ENCODE measurements around the gene GYPC.
"Not testable (repeated sequence)": the region's sequence is repeated elsewhere in the genome, so short reads cannot be mapped to it uniquely, and the experiment has no call there.

GYPC gene, protein sequence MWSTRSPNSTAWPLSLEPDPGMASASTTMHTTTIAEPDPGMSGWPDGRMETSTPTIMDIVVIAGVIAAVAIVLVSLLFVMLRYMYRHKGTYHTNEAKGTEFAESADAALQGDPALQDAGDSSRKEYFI

GRCh38 chr2:126655500-126656430 is at the start of gene GYPC:
Gene GYPC, plus strand, starts transcription at chr2:126656158. Its CDS starts 106 bp downstream, at chr2:126656264.
- DNase-seq = peak; percentile 25

DNA sequence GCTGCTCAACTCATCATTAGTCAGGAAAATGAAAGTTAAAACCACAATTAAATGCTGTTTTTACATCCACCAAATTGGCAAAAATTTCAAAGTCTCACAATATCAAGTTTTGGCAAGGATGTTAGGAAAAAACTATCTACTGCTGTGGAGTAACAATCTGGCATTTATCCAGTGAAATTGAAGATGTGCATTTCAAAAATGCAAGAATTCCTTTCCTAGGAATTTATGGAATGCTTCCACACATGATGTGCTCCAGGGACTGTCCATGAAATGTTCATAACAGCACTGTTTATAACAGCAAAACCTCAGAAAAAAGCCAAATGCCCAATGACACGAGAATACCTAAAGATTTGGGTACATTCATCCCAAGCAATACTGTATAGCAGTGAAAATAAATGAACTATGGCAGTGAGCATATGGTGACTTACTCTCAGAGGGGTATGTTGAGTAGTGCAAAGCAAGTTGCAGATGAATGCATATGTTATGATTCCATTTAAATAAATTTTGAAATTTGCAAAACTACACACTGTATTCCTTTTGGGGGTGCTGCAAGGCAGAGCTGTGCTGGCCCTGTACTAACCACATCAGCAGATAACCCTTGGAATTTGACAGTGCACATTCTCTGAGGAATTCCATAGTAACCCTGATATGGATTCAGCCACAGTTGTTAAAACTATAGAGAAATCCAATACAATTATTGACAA is 41.3 kb upstream of the GYPC start:
- in situ Hi-C loops (cut with HindIII; ENCODE audit: low pct_ligation_motif_present, low pct_unique_long_range_greater_than_20kb, low sequenced_read_pairs) = no loop called here
- peak; percentile 46 for DNase-seq

More at GRCh38 chr2:126655500-126656430, at the start of gene GYPC:
- in situ Hi-C loops (cut with HindIII; ENCODE audit: low pct_ligation_motif_present, low pct_unique_long_range_greater_than_20kb, low sequenced_read_pairs) = no loop called here

DNA sequence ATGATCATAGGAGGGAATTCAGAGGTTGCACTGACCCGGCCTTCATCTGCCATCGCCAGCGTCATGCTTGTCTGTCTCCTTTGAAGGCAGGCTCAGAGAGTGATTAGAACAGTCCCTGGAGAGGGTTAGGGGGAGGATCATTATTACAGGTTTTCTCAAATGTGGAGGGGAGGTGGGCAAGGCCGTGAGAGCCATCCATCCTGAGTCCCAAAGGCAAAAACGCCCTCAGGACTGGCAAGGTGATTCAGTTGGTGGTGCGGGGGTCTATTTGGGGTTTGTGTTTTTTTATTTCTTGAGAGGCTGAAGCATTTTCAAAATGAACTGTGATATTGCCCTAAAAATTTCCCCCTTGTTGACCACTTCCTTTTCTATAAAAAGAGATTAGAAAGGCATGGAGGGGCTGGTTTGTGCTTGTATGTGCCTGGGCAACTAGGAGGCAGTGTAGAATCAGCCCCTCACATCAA is 39.3 kb upstream of the GYPC start:
- DNase-seq = no peak
- in situ Hi-C loops (cut with HindIII; ENCODE audit: low pct_ligation_motif_present, low pct_unique_long_range_greater_than_20kb, low sequenced_read_pairs) = no loop called here

DNA sequence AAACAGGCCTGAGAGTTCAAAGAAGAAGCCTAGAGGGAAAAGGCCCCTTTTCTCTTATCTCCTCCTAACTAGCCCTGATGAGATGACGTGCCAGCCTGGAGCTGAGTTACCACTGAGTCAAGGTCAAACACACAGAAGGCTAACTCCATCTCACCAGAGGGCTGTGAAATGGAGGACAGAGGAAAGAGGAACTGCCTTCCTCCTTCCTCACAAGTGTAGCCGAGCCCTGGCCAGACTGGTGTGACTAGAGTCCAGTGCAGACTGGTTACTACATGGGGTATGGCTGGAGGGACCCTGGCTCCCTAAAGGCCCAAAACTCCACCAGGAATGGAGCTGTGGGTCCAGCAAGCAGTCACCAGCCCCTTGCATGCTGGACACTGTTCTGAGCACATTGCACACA is 35.7 kb upstream of the GYPC start:
- in situ Hi-C loops (cut with HindIII; ENCODE audit: low pct_ligation_motif_present, low pct_unique_long_range_greater_than_20kb, low sequenced_read_pairs) = no loop called here
- no peak for DNase-seq

DNA sequence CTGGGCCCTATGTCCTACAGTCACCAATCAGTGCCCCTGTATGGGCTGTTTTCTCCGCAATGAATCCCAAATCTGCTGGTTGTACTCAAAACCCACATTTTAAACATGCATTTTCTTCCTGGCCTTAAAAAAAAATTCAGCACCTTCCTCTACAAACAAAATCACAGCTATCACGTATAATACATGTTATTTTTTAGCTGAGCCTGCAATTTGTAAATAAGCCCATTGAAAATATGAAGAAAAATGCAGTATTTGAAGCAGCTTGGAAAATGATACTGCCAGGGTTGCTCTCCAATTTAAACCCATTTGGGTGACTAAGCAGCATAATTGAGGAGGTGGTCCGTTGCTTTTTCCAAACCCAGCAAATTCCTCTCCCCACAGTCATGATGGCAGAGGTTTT is 33.0 kb upstream of the GYPC start:
- no peak for DNase-seq
- in situ Hi-C loops (cut with HindIII; ENCODE audit: low pct_ligation_motif_present, low pct_unique_long_range_greater_than_20kb, low sequenced_read_pairs) = no loop called here

- DNase-seq = no peak
- in situ Hi-C loops (cut with HindIII; ENCODE audit: low pct_ligation_motif_present, low pct_unique_long_range_greater_than_20kb, low sequenced_read_pairs) = no loop called here
These were observed 28.3 kb upstream of the GYPC start for GRCh38 chr2:126627643-126628042.

GRCh38 chr2:126634273-126634861 is 21.6 kb upstream of the GYPC start:
- DNase-seq = peak; percentile 19
- in situ Hi-C loops (cut with HindIII; ENCODE audit: low pct_ligation_motif_present, low pct_unique_long_range_greater_than_20kb, low sequenced_read_pairs) = no loop called here

DNA sequence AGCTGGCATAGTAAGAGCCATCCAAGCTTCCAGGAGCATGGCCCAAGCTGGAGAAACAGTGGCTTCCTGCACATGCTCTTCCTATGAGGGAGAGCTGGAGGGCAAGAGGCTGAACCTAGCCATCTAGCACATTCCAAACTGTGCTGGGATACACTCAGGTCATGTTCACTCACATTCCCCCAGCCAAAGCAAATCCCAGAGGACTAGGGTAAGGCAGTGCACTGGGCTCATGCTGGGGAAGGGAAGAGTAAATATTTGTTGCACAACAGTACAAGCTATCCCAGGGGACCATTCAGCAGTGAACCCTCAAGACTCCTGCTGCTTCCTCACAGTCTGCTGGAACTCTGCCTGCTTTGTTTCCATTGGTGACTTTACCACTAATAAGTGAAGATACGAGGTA is 20.7 kb upstream of the GYPC start:
- in situ Hi-C loops (cut with HindIII; ENCODE audit: low pct_ligation_motif_present, low pct_unique_long_range_greater_than_20kb, low sequenced_read_pairs) = no loop called here
- DNase-seq = no peak

- in situ Hi-C loops (cut with HindIII; ENCODE audit: low pct_ligation_motif_present, low pct_unique_long_range_greater_than_20kb, low sequenced_read_pairs) = no loop called here
- no peak for DNase-seq
These were observed 20.2 kb upstream of the GYPC start for GRCh38 chr2:126635736-126636135.

- in situ Hi-C loops (cut with HindIII; ENCODE audit: low pct_ligation_motif_present, low pct_unique_long_range_greater_than_20kb, low sequenced_read_pairs) = no loop called here
- DNase-seq = no peak
These were observed 18.6 kb upstream of the GYPC start for GRCh38 chr2:126637386-126637785.

DNA sequence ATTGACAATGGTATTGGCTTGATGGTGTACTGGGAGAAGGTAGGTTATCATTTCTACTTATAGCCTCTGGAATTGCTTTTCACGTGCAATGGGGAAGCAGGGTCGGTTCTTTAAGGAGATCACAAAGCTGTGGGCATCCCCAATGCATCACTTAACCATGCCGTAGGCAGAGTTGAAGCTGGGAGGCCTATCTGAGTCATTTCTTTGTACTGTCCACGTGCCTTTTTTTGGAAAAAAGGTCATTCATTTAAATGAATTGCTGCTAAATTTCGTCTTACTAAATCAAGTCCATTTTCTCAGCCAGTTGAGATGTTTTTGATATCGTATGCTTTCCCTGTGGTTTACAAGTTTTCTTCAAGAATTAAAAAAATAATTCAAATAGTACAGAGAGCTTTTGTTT is 17.2 kb upstream of the GYPC start:
- in situ Hi-C loops (cut with HindIII; ENCODE audit: low pct_ligation_motif_present, low pct_unique_long_range_greater_than_20kb, low sequenced_read_pairs) = no loop called here
- DNase-seq = no peak

DNA sequence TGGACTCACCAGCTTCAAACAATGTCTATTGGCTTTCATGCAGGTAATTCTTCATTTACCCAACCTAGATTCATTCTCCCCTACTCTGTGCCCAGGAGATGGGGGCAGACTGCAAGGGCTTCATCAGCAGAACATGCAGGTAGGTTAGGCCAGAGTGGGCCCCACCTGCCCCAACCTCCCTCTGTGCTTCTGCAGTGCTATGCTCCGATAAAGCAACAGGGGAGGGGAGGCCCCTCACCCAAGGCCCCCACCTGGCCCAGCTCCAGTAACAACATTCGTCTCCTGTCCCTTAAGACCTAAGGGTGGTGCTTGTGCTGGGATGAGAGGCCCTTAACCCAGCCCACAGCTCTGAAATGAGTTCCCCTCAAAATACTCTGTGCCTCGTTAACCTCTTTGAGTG is 16.7 kb upstream of the GYPC start:
- no peak for DNase-seq
- in situ Hi-C loops (cut with HindIII; ENCODE audit: low pct_ligation_motif_present, low pct_unique_long_range_greater_than_20kb, low sequenced_read_pairs) = no loop called here

- in situ Hi-C loops (cut with HindIII; ENCODE audit: low pct_ligation_motif_present, low pct_unique_long_range_greater_than_20kb, low sequenced_read_pairs); DNase-seq: not testable (repeated sequence)
These were observed 14.7 kb upstream of the GYPC start for GRCh38 chr2:126641294-126641693.

DNA sequence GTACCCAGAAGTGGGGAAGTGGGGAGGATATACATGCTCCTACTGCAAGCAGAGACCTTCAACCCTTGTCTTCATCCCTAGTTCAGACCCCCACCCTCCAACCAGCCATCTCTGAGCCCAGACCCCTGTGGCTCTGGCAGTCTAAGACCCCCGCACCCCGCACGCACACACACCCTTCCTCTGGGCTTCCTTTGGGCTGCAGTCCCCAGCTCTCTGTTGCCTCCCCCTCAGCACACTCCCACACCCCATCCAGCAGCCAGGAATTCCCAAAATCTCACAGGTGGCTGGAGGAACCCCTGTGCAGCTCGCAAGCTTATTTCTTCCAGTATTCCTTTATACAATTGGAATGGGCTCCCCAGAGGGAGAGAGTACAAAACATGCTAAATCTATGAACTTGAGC is 13.9 kb upstream of the GYPC start:
- in situ Hi-C loops (cut with HindIII; ENCODE audit: low pct_ligation_motif_present, low pct_unique_long_range_greater_than_20kb, low sequenced_read_pairs) = no loop called here

DNA sequence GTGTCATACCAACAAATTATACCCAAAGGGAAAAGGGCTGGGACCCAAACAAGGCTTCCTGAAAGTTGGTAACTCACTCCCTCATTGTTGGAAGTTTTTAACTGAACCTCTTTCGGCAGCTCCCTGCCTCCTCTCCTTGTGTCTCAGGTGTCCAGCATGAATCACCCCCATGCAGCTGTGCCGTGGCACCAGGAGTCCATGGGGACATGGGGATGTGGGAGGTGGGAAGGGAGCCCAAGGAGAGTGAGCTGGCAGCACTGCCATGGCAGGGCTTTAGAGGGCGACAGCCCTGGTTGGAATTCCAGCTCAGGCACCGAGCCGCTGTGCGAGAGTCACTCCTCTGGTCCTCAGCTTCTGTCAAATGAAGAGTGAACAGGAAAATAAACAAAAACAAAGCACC is 12.5 kb upstream of the GYPC start:
- in situ Hi-C loops (cut with HindIII; ENCODE audit: low pct_ligation_motif_present, low pct_unique_long_range_greater_than_20kb, low sequenced_read_pairs) = no loop called here
- DNase-seq = no peak

More for the DNA sequence above, 13.9 kb upstream of the GYPC start:
- DNase-seq = no peak

DNA sequence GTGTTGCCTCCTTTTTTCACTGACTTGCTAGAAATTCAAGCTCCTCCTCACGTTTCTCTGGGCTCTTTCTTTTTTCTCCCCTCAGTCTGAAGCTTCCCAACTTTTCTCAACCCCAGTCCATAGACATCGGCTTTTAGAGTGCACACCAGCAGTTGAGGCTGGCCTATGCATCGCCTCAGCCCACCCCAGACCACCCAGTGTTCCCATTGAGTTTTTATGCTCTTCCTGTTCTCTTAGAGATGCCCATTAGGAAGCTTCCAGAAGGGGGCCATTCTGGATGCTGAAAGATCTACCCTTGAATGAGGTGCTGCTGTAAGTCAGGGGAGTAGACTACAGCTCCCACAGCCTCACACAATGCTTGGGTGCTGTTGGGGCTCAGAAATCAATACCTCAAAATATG is 12.0 kb upstream of the GYPC start:
- DNase-seq = no peak
- in situ Hi-C loops (cut with HindIII; ENCODE audit: low pct_ligation_motif_present, low pct_unique_long_range_greater_than_20kb, low sequenced_read_pairs) = no loop called here

DNA sequence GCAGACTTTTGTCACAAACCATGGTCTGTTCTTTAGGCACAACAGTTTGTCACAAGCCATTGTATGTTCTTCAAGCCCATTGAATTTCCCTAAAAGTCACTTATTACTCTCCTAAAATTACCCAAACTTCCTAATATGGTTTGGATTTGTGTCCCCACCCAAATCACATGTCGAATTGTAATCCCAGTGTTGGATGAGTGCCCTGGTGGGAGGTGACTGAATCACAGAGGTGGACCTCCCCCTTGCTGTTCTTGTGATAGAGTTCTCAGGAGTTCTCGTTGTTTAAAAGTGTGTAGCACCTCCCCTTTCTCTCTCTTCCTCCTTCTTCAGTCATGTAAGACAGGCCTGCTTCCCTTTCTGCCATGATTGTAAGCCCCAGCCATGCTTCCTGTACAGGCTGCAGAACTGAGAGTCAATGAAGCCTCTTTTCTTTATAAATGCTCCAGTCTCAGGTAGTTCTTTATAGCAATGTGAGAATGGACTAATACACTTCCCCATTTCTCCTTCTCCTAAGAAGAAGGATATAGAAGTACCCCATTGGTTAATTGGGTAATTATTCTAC is 11.2 kb upstream of the GYPC start:
- in situ Hi-C loops (cut with HindIII; ENCODE audit: low pct_ligation_motif_present, low pct_unique_long_range_greater_than_20kb, low sequenced_read_pairs) = no loop called here
- no peak for DNase-seq

DNA sequence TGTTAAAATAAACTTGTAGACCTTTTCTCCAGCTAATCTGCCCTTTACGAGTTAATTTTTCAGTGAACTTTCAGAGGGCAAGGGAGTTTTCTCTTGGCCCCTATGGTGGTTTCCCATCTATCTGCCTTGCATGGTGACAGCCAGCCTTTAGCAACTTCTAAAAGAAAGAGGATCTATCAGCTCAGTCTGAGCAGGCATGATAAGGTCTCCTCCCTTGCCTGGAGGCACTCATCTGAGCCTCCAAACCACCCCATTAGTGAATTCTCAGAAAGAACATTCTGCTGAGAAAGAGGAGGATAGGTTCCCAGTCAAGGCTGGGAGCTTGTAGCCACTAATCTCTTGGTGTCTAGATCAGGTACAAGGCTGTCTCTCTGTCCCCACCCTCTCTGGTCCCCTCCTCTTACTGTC is 10.7 kb upstream of the GYPC start:
- in situ Hi-C loops (cut with HindIII; ENCODE audit: low pct_ligation_motif_present, low pct_unique_long_range_greater_than_20kb, low sequenced_read_pairs) = no loop called here

DNA sequence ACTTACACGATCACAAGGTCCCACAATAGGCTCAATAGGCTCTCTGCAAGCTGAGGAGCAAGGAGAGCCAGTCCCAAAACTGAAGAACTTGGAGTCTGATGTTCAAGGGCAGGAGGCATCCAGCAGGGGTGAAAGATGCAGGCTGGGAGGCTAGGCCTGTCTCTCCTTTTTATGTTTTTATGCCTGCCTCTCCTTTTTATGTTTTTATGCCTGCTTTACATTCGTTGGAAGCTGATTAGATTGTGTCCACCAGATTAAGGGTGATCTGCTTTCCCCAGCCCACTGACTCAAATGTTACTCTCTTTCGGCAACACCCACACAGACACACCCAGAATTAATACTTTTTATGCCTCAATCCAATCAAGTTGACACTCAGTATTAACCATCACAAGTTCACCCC is 9.9 kb upstream of the GYPC start:
- in situ Hi-C loops (cut with HindIII; ENCODE audit: low pct_ligation_motif_present, low pct_unique_long_range_greater_than_20kb, low sequenced_read_pairs) = no loop called here
- no peak for DNase-seq

More for the DNA sequence above, 10.7 kb upstream of the GYPC start:
- no peak for DNase-seq

All from ACHN (cell line).